Panc1 (cell line): ENCODE measurements around the gene SLX4IP. TPM values are rescaled to one million over a fixed set of nuclear protein-coding genes. Genes with fewer than 3 reads are reported as not detected.
"Not testable (repeated sequence)": the region's sequence is repeated elsewhere in the genome, so short reads cannot be mapped to it uniquely, and the experiment has no call there.

Source experiments
- ATAC-seq: fragments of 200-7000 bp; cut with Tn5 transposase; 2 replicates; pipeline ENCODE4 v1.9.1; 2020; ENCODE audit warnings: mild to moderate bottlenecking, moderate library complexity
- BruUV-seq: library from RNA; stranded (reverse); fragments of 400-500 nt; replicated peaks from 2 replicates; lab custom pipeline; 2021; lab: Mats Ljungman, UMichigan
- CTCF ChIA-PET: fragments of 300-600 bp; sonication (Branson Sonifier 250); formaldehyde crosslinking; loops from one replicate; lab custom pipeline; 2022; ENCODE audit warnings: antibody characterized with exemption; lab: Charles Lee
- POLR2A ChIA-PET: fragments of 300-600 bp; sonication (Branson Sonifier 250); formaldehyde crosslinking; loops from one replicate; lab custom pipeline; 2022; ENCODE audit warnings: antibody characterized with exemption; lab: Charles Lee
- DNase-seq: peaks from one replicate; pipeline ENCODE4 v3.0.0-alpha.2; 2010; ENCODE audit warnings: low read depth, low spot score
- H3K27ac ChIP-seq: 2 replicates; pipeline ENCODE4 v1.5.1; 2011; ENCODE audit warnings: mild to moderate bottlenecking, low read length, inconsistent platforms
- H3K27me3 ChIP-seq: fragments of 200-500 bp; sonication (Bioruptor generic); 2 replicates; pipeline ENCODE4 v1.6.0; 2014; ENCODE audit warnings: low read length, inconsistent platforms; ENCODE audit not compliant: control insufficient read depth, insufficient read depth
- H3K36me3 ChIP-seq: fragments of 200-500 bp; sonication (Bioruptor generic); 2 replicates; pipeline ENCODE4 v1.5.1; 2014; ENCODE audit warnings: inconsistent platforms, mild to moderate bottlenecking, low read length, moderate library complexity; ENCODE audit not compliant: control insufficient read depth, insufficient read depth
- H3K4me1 ChIP-seq: 2 replicates; pipeline ENCODE4 v1.5.1; 2011; ENCODE audit warnings: inconsistent platforms, mild to moderate bottlenecking, low read length, moderate library complexity; ENCODE audit not compliant: control insufficient read depth, insufficient read depth
- H3K4me3 ChIP-seq, 2 experiments: 2 replicates each; pipeline ENCODE4 v1.5.1; 2011 to 2012; ENCODE audit warnings: low read depth in 2 of 2, low read length in 2 of 2, mild to moderate bottlenecking in 2 of 2, inconsistent platforms in 1 of 2, moderate library complexity in 1 of 2
- H3K9me3 ChIP-seq: fragments of 200-500 bp; sonication (Bioruptor generic); 2 replicates; pipeline ENCODE4 v1.5.1; 2014; ENCODE audit warnings: low read depth, mild to moderate bottlenecking, inconsistent platforms, low read length, moderate library complexity; ENCODE audit not compliant: control insufficient read depth, insufficient read depth
- POLR2AphosphoS5 ChIP-seq: IDR thresholded peaks from 2 replicates; pipeline ENCODE4 v1.6.1; 2012; ENCODE audit warnings: mild to moderate bottlenecking, low read depth, low read length, moderate library complexity
- SIN3A ChIP-seq: IDR thresholded peaks from 2 replicates; pipeline ENCODE4 v1.6.1; 2012; ENCODE audit warnings: low read depth, mild to moderate bottlenecking, low read length, moderate library complexity, borderline replicate concordance; ENCODE audit not compliant: insufficient read depth
- TCF7L2 ChIP-seq: IDR thresholded peaks from 2 replicates; pipeline ENCODE4 v1.6.1; 2011; ENCODE audit warnings: mild to moderate bottlenecking, low read depth, low read length, inconsistent platforms
- in situ Hi-C: cut with HindIII; loops from 2 replicates; pipeline ENCODE4 v1.10.0; 2016; ENCODE audit warnings: low sequenced_read_pairs, low pct_unique_long_range_greater_than_20kb
- intact Hi-C: fragments of 100-400 bp; cut with micrococcal nuclease; formaldehyde crosslinking; loops from one replicate; pipeline ENCODE4 v1.10.0; 2022; ENCODE audit not compliant: unreplicated experiment
- total RNA-seq: library from RNA; stranded (reverse); gene quantifications from one replicate; pipeline ENCODE4 v1.2.1, GENCODE V29; 2021; ENCODE audit not compliant: unreplicated experiment
- TF ChIP-seq, protein P1 (sequence below), 2 experiments: IDR thresholded peaks; 2 replicates each; pipeline ENCODE4 v1.6.1; 2011 to 2012; ENCODE audit warnings: low read depth in 2 of 2, control low read depth in 1 of 2, low read length in 1 of 2, mild to moderate bottlenecking in 1 of 2, moderate library complexity in 1 of 2; ENCODE audit not compliant: insufficient read depth in 1 of 2
- TF ChIP-seq, protein P2 (sequence below): fragments of 450-650 bp; IDR thresholded peaks from 2 replicates; pipeline ENCODE4 v1.5.1; 2017; ENCODE audit warnings: mild to moderate bottlenecking

Gene SLX4IP
- total RNA-seq, 1 experiment from 2014 or later, result 5.4 TPM

- POLR2A ChIA-PET, result no interaction called here
- no TSS peak for BruUV-seq
- no peak for DNase-seq
- CTCF ChIA-PET, result no interaction called here
- H3K36me3 ChIP-seq, result no peaks in the 10 kb centered on the region
- TF ChIP-seq, protein P1, sequence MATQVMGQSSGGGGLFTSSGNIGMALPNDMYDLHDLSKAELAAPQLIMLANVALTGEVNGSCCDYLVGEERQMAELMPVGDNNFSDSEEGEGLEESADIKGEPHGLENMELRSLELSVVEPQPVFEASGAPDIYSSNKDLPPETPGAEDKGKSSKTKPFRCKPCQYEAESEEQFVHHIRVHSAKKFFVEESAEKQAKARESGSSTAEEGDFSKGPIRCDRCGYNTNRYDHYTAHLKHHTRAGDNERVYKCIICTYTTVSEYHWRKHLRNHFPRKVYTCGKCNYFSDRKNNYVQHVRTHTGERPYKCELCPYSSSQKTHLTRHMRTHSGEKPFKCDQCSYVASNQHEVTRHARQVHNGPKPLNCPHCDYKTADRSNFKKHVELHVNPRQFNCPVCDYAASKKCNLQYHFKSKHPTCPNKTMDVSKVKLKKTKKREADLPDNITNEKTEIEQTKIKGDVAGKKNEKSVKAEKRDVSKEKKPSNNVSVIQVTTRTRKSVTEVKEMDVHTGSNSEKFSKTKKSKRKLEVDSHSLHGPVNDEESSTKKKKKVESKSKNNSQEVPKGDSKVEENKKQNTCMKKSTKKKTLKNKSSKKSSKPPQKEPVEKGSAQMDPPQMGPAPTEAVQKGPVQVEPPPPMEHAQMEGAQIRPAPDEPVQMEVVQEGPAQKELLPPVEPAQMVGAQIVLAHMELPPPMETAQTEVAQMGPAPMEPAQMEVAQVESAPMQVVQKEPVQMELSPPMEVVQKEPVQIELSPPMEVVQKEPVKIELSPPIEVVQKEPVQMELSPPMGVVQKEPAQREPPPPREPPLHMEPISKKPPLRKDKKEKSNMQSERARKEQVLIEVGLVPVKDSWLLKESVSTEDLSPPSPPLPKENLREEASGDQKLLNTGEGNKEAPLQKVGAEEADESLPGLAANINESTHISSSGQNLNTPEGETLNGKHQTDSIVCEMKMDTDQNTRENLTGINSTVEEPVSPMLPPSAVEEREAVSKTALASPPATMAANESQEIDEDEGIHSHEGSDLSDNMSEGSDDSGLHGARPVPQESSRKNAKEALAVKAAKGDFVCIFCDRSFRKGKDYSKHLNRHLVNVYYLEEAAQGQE (IDR thresholded peaks at IDR 0.05; ENCODE audit: insufficient read depth in 1 of 2, low read depth in 2 of 2, low read length in 1 of 2), result no peak
- TF ChIP-seq, protein P2, sequence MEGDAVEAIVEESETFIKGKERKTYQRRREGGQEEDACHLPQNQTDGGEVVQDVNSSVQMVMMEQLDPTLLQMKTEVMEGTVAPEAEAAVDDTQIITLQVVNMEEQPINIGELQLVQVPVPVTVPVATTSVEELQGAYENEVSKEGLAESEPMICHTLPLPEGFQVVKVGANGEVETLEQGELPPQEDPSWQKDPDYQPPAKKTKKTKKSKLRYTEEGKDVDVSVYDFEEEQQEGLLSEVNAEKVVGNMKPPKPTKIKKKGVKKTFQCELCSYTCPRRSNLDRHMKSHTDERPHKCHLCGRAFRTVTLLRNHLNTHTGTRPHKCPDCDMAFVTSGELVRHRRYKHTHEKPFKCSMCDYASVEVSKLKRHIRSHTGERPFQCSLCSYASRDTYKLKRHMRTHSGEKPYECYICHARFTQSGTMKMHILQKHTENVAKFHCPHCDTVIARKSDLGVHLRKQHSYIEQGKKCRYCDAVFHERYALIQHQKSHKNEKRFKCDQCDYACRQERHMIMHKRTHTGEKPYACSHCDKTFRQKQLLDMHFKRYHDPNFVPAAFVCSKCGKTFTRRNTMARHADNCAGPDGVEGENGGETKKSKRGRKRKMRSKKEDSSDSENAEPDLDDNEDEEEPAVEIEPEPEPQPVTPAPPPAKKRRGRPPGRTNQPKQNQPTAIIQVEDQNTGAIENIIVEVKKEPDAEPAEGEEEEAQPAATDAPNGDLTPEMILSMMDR, result no peak
- no peak for TF ChIP-seq TCF7L2
- no peak for TF ChIP-seq POLR2AphosphoS5
- no peak for TF ChIP-seq SIN3A
- in situ Hi-C loops (no loop called here), intact Hi-C loops (no loop called here)
- ATAC-seq, result no peak
- H3K9me3 ChIP-seq, result no peaks in the 10 kb centered on the region
- H3K27me3 ChIP-seq, result no peaks in the 10 kb centered on the region
- no peak overlapping the region for H3K4me3 ChIP-seq
- H3K4me1 ChIP-seq, result no peaks in the 10 kb centered on the region
- H3K27ac ChIP-seq, result no peak overlapping the region
Observed at GRCh38 chr20:10390709-10391108, 44.4 kb upstream of the SLX4IP start.

- H3K9me3 ChIP-seq, H3K27me3 ChIP-seq, DNase-seq, CTCF ChIA-PET, H3K4me3 ChIP-seq, POLR2A ChIA-PET, BruUV-seq, in situ Hi-C loops, H3K4me1 ChIP-seq, intact Hi-C loops, H3K36me3 ChIP-seq, ATAC-seq, H3K27ac ChIP-seq: not testable (repeated sequence)
Observed at GRCh38 chr20:10394752-10395151, 40.4 kb upstream of the SLX4IP start.

- no peaks in the 10 kb centered on the region for H3K27me3 ChIP-seq
- no TSS peak for BruUV-seq
- TF ChIP-seq, protein P1 (IDR thresholded peaks at IDR 0.05; ENCODE audit: insufficient read depth in 1 of 2, low read depth in 2 of 2, low read length in 1 of 2), result no peak
- TF ChIP-seq POLR2AphosphoS5 (no peak), TCF7L2 (no peak), SIN3A (no peak)
- TF ChIP-seq, protein P2, result no peak
- intact Hi-C loops, result no loop called here
- H3K4me3 ChIP-seq, result no peak overlapping the region
- POLR2A ChIA-PET, result no interaction called here
- H3K27ac ChIP-seq, result no peak overlapping the region
- no peaks in the 10 kb centered on the region for H3K36me3 ChIP-seq
- in situ Hi-C loops, result no loop called here
- no peaks in the 10 kb centered on the region for H3K4me1 ChIP-seq
- ATAC-seq, result no peak
- DNase-seq, result no peak
- no peaks in the 10 kb centered on the region for H3K9me3 ChIP-seq
- CTCF ChIA-PET, result no interaction called here
Observed at GRCh38 chr20:10398834-10399369, 36.2 kb upstream of the SLX4IP start.
